Right ventricle myocardium inferior (tissue), 1 donor: ENCODE results near the gene DOCK1. TPM values are rescaled to one million over a fixed set of nuclear protein-coding genes. Genes with fewer than 3 reads are reported as not detected.

ENCODE experiments used
- ATAC-seq: fragments of 200-7000 bp; cut with Tn5 transposase; one replicate; pipeline ENCODE4 v1.9.1; 2020; ENCODE audit warnings: mild to moderate bottlenecking, moderate library complexity
- DNase-seq: peaks from one replicate; pipeline ENCODE4 v3.0.0; 2021; ENCODE audit errors: missing footprints
- intact Hi-C: fragments of 100-400 bp; cut with DNase I; formaldehyde crosslinking; loops from one replicate; pipeline ENCODE4 v1.11.0; 2022
- total RNA-seq: library from RNA; stranded (reverse); fragmentation: NEBNext Ultra II Directional; extraction: Animal tissue kit (Norgen Biotek cat#: 25700); gene quantifications from one replicate; pipeline ENCODE4 v1.2.1, GENCODE V29; 2021
- donor health status: DM: no; HTN: yes; CAD: no; lungs with severe emphysema.

DOCK1 gene
- total RNA-seq, 1 donor from 2014 or later: 16.8 TPM

DNA sequence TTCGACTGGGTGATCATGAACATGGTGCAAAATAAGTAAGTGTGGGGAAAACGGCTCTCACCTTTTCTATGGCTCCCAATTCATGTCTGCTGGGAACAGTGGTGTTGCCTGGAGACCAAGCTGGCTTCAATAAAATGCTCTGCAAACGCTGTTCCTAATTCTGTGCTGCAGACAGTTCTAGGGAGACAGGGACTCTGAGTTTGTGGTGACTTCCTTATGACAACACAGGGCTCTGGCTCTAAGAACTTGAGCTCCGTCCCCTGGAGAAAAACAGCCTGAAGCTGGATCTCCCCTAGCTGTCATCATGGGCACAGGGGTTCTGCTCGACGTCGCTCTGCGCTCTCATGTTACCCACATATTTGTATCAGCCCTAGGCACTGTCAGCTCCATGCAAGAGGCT, 352.2 kb downstream of the DOCK1 start:
- DNase-seq: no peak
- no peak for ATAC-seq
- intact Hi-C loops: no loop called here

GRCh38 chr10:127259347-127259746, 354.1 kb downstream of the DOCK1 start:
- intact Hi-C loops: no loop called here
- ATAC-seq (no peak), DNase-seq (no peak)

GRCh38 chr10:127262606-127263005, 357.4 kb downstream of the DOCK1 start:
- intact Hi-C loops: no loop called here
- DNase-seq (no peak), ATAC-seq (no peak)

GRCh38 chr10:127265288-127265687, 360.1 kb downstream of the DOCK1 start:
- intact Hi-C loops: no loop called here
- no peak for ATAC-seq
- no peak for DNase-seq

- no peak for DNase-seq
- intact Hi-C loops: no loop called here
- no peak for ATAC-seq
These were observed 361.2 kb downstream of the DOCK1 start for GRCh38 chr10:127266431-127266830.

DNA sequence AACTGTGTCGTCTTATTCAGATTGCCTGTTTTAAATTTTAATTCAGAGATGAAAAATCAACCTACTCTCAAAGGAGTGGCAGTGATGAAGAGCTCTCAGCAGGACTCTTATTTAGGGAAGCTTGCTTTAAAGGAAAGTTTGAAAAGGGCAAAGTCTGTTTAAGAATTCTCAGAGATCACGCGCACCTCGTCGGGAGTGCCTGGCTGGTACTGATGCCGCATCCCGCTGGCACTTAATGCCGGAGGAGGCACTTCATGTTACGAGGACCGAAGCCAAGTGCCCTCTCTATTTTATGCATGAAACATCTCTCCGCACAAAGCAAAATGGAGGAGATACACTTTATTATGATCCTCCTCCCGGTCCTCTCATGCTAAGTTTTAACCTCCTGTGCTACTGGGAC, 362.2 kb downstream of the DOCK1 start:
- intact Hi-C loops: no loop called here
- no peak for ATAC-seq
- DNase-seq: no peak

DNA sequence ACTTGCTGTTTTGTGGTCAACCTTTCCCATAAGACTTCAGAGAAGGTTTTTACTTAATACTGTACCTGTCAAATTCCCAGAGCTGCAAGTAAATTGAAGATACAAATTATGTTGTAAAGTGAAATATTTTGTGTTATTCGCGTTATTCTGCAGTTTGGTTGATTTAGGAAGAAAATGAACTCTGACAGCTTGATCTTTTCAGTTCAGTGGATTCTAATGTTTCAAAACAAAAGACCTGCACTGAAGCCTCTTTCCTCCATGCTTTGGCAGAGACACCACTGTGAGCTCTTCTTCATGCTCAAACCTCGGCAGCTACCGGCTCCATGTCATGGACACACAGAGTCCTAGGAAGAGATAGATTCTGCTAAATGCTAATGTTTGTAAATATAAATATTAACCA, 366.8 kb downstream of the DOCK1 start:
- intact Hi-C loops: no loop called here
- no peak for DNase-seq
- no peak for ATAC-seq

DNA sequence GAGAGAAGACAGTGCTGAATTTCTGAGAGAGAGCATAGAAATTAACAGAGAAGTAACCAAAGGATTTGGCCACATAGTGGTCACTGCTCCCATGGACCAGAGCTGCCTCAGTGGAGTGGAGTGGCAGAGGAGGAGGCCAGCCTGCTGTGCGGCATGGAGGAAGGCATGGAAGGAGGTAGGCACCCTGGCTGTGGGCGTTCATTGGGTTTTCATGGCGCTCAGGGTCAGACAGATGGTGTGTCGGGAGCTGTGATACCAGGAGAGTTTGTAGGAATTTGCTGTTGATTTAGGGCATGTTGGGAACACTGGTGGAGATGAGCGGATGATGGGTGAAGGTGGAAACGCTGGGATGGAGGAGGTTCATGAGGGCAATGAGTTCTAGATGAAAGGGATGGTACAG, 370.0 kb downstream of the DOCK1 start:
- ATAC-seq: no peak

GRCh38 chr10:127275793-127276450, 370.7 kb downstream of the DOCK1 start:
- intact Hi-C loops: no loop called here
- ATAC-seq: no peak

More for the DNA sequence above, 370.0 kb downstream of the DOCK1 start:
- intact Hi-C loops: no loop called here
- no peak for DNase-seq

GRCh38 chr10:127276794-127277462, 371.7 kb downstream of the DOCK1 start:
- ATAC-seq: no peak
- no peak for DNase-seq
- intact Hi-C loops: no loop called here

More at GRCh38 chr10:127275793-127276450, 370.7 kb downstream of the DOCK1 start:
- DNase-seq: no peak

- no peak for ATAC-seq
- intact Hi-C loops: no loop called here
- no peak for DNase-seq
These were observed 372.8 kb downstream of the DOCK1 start for GRCh38 chr10:127278001-127278400.

DNA sequence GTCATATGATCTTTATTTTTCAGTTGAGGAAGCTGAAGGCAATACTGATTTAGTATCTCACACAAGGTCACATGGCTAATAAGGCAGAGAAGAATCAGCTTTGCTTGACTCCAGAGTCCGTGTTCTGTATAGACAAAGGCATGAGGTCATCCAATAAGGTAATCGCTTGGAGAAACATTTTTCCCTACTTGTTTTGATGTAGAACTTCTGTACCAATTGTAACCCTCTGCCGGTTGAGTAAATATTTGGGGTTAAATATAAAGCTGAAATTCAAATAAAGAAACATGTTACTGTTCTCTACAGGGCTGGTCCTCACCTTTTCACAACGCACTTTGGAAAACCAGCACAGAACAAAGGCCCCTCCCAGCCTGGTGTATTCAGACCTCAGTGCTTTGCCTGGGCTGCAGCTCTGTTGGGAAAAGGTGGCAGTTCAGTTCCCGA, 374.1 kb downstream of the DOCK1 start:
- no peak for ATAC-seq
- intact Hi-C loops: no loop called here
- DNase-seq: no peak

GRCh38 chr10:127280446-127280845, 375.2 kb downstream of the DOCK1 start:
- DNase-seq: no peak
- intact Hi-C loops: no loop called here
- ATAC-seq: no peak

DNA sequence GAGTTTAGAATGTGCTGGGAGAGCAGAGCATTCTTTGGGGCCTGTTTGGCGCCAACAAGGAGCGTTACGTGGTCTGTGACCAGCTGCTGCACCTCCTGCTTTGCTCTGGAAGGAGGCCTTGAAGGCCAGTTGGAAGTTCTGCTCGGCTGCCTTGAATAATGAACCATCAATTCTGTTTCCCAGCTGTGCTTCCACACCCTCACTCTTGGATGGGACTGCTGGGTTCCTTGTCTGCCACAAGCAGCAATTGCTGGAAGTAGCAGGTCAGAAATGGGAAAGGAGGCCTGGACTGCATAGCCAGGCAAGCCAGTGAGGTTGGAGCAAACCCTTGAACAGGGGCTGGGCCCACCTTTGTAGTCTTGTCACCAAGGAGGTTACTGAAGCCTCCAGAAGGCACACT, 377.8 kb downstream of the DOCK1 start:
- ATAC-seq: no peak
- intact Hi-C loops: no loop called here
- no peak for DNase-seq

GRCh38 chr10:127283576-127283975, 378.3 kb downstream of the DOCK1 start:
- ATAC-seq (no peak), DNase-seq (no peak)
- intact Hi-C loops: no loop called here

DNA sequence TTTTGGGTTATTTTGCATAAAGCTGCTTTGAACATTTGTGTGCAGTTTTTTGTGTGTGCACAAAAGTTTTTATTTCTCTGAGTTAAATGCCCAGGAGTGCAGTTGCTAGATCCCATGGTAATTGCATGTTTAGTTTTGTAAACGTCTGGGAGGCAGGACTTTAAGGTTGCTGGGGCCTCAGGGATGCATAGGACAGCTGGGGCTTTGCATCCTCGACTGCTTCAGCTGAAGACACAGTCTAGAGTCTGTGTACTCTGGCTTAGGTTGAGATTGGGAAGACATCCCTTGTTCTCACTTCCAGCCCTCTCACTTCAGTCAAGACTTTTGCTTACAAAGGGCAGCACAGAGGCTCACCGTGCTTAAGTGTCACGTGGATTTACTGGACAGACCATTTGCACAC, 385.6 kb downstream of the DOCK1 start:
- ATAC-seq (no peak), DNase-seq (no peak)
- intact Hi-C loops: no loop called here

- intact Hi-C loops: no loop called here
- no peak for DNase-seq
- no peak for ATAC-seq
These were observed 386.1 kb downstream of the DOCK1 start for GRCh38 chr10:127291329-127291728.

GRCh38 chr10:127292888-127293287, 387.7 kb downstream of the DOCK1 start:
- DNase-seq: no peak
- ATAC-seq: no peak
- intact Hi-C loops: no loop called here

DNA sequence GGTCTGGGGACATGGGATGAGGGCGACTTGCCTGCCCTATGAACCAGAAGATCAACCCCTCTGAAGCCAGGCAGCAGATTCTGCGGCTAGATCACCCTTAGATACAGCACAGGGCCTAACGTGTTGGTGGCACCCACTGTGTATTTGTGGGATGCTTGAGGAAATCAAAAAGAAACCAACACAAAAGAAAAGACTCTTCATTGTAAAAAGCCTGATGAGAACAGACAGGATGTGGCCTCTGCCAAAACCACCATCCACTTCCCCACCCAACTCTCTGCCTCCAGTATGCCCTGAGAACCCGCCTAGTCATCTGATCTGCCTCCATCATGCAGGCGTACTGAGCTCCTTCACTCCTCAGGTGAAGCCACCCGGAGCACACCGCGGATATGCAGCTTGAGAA, 388.4 kb downstream of the DOCK1 start:
- no peak for DNase-seq
- no peak for ATAC-seq
- intact Hi-C loops: no loop called here

DNA sequence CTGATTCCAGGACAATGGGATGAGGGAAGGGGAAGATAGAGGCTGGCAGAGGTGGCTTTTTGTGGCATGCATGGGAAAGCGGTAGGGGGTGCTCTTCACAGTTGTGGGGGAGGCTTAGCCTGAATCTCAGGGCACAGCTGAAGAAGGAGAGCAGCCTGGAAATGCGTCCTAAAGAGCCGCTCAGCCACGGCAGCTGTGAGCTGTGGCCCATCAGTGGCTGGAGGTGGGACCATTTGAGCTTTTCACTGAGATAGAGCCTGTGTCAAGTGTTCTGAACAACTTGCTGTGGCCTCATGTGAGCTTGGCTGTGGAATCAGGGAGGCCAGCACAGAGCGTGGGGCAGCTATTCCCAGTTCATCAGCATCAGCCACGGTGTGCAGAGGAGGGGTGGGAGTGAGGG, 391.5 kb downstream of the DOCK1 start:
- DNase-seq (no peak), ATAC-seq (no peak)
- intact Hi-C loops: no loop called here

GRCh38 chr10:127298381-127298780, 393.2 kb downstream of the DOCK1 start:
- DNase-seq: no peak
- intact Hi-C loops: no loop called here
- no peak for ATAC-seq
